GM12891 (cell line): ENCODE measurements around the gene ILDR2.

Source experiments
- POLR2A ChIP-seq: IDR thresholded peaks from 2 replicates; pipeline ENCODE4 v1.6.1; 2011; ENCODE audit warnings: low read depth, low read length, control low read depth
- POLR2AphosphoS5 ChIP-seq: IDR thresholded peaks from 2 replicates; pipeline ENCODE4 v1.6.1; 2011; ENCODE audit warnings: low read depth, low read length, control low read depth
- POU2F2 ChIP-seq: IDR thresholded peaks from 2 replicates; pipeline ENCODE4 v1.6.1; 2011; ENCODE audit warnings: low read depth, mild to moderate bottlenecking, control low read depth, low read length, moderate library complexity
- TAF1 ChIP-seq: IDR thresholded peaks from 2 replicates; pipeline ENCODE4 v1.6.1; 2011; ENCODE audit warnings: low read depth, low read length, control low read depth

DNA sequence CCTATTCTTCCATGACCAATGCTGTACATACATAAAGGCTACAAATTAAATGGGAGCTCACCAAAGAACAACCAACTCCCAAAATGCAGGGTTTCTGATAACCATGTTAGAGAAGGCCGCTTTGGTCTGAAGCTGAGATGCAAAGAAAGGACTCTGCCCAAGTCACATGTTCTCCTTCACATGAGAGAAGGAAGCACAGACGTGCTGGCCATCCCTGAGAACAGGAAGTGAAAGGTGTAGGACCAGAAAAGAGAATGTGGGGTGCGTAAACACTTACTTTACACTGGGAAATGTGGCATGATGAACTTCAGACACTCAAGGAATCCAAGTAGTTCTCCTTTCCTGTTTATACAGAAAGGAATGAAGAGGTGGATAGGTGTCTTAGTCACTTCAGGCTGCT, 67.6 kb downstream of the ILDR2 start:
- TF ChIP-seq POLR2AphosphoS5 = no peak
- no peak for TF ChIP-seq POLR2A
- no peak for TF ChIP-seq TAF1
- TF ChIP-seq POU2F2 = no peak
